DMS153 treated with DMSO at 0.1 percent for 48 hours (cell line): Measurements from ENCODE around the gene ADH6.
"Not testable (repeated sequence)": the region's sequence is repeated elsewhere in the genome, so short reads cannot be mapped to it uniquely, and the experiment has no call there.

Experiments
- DNase-seq: peaks from one replicate; lab custom pipeline; 2025; ENCODE audit not compliant: unreplicated experiment; lab: John Stamatoyannopoulos, UW

Gene ADH6

GRCh38 chr4:99200138-99200537 is 18.9 kb downstream of the ADH6 start:
- no peak for DNase-seq

DNA sequence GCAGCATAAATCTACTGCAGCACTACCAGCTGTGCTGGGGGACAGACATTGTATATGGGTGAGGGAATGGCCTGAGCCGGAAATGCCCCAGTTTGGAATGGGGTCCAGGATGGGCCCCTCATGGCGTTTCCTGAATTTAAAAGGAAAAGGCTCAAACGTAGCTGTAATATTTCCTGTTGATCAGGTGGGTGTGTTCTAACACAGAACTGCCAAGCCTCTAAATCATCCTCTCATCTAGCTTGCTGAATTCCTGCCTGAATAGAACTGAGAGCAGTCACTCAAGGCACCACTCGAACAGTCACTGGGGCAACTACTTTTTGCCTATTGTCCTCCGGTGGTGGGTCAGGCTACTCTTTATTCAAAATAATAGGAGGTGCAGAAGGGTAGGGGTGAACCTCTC is 28.7 kb downstream of the ADH6 start:
- no peak for DNase-seq

DNA sequence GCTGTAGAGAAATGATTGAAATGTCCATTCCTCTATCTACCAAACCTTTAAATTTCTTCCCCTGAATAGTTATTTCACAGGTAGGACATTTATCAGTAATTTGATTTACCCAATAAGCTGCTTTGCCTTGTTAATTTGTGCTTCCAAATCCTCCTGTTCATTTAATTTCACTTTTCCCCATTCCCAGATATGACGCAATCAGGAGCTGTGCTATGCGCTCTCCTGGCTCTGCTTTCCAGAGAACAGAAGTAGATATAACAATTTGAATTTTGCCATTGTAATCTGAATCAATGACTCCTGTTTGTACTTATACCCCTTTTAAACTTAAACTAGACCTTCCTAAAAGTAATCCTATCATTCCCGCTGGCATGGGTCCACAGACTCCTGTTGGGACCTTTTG is 29.1 kb downstream of the ADH6 start:
- DNase-seq: not testable (repeated sequence)

DNA sequence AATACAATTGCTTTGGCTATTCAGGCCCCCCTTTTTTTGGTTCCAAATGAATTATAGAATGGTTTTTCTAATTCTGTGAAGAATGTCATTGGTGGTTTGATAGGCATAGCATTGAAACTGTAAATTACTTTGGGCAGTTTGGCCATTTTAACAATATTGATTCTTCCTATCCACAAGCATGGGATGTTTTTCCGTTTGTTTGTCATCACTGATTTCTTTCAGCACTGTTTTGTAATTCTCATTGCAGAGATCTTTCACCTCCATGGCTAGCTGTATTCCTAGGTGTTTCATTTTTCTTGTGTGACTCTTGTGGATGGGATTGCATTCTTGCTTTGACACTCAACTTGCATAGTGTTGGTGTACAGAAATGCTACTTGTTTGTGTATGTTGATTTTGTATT is 33.0 kb downstream of the ADH6 start:
- DNase-seq: no peak

DNA sequence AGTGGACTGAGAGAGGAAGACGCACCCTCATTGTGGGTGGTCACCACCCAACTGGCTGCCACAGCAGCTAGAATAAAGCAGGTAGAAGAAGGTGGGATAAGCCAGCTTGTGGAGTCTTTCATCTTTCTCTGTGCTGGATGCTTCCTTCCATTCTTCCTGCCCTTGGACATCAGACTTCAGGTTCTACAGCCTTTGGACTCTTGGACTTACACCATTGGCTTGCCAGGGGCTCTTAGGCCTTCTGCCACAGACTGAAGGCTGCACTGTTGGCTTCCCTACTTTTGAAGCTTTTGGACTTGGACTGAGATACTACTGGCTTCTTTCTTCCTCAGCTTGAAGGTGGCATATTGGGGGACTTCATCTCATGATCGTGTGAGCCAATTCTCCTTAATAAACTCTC is 33.5 kb downstream of the ADH6 start:
- no peak for DNase-seq

DNA sequence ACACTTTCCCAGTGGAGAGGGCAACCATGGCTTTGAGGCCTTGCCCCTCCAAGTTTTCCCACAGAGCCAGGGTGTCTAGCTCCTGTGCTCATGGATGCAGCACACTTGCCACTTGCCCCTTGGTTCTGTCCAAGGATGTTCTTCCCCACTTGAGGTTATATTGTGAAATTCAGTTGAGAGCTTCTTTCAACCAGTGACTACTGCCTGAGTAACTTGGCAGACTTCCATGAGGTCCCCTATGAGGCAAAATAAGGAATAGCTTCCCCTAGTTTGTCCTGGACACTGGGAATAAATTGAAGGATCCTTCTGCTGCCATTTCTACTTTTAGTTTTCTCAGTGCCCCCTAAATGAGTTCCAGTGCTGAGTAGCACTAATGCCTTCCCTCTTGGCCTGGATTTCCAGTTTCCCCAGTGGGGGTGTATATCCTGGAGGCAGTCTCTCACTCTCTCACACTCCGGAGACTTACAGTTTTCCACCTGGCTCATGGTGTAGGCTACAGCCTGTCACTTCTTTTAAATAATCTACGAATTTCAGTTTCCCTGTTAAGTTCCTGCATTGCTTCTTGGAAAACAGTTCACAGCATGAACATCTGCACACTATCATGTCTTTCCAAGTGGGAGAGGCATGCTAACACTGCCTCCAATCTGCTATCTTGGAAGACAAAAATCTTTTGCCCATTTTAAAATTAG is 38.5 kb downstream of the ADH6 start:
- no peak for DNase-seq

DNA sequence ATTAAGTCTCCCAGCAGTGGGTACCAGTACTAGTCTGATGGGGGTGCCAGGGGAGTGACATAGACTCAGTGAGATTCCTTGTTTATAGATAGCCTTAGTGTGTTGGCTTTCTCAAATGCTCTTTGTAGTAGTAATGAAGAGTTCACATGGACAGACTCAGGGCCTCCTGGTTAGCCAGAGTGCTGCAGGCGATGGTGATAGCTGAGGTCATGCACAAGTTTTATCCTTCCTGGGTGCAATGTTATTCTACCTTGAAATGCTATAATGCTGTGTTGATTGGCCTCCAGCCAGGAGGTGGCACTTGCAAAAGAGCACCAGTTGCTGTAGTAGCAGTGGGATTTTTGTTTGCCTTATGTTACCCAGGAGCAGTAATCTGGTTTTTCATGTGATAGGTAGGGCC is 39.4 kb downstream of the ADH6 start:
- DNase-seq: no peak

DNA sequence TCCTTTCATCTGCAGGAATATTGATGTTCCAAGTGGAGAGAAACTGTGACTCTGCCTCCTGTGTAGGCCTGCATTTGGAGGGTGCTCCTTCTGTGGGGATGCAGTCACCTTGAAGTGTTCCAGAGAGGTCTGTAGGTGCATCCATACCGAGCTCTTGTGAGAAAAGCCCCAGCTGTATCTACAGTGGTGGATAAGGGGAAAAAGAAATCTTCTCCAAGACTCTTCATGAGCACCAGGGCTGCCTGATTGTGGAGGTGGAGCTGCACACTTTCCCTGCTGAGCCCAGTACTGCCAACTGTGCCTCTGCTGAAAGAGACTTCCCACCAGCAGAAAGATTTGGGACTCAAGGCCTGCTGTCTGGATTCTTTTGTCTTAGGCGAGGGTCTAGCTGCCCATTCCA is 39.9 kb downstream of the ADH6 start:
- no peak for DNase-seq

- DNase-seq: no peak
Observed at GRCh38 chr4:99166544-99166943, 52.5 kb downstream of the ADH6 start.

DNA sequence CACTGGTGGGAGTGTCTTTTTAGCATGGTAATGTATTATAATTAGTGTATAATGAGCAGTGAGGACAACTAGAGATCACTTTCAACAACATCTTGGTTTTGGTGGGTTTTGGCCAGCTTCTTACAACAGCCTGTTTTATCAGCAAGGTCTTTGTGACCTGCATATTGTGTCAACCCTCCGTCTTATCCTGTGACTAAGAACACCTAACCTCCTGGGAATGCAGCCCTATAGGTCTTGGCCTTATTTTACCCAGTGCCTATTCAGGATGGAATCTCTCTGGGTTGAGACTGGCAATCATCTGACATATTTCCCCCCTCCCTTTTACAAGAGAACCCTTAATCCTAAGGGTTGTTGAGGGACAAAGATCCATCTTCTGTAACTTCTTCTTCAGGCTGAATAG is 53.1 kb downstream of the ADH6 start:
- DNase-seq: no peak

- no peak for DNase-seq
Observed at GRCh38 chr4:99161373-99162099, 57.5 kb downstream of the ADH6 start.

GRCh38 chr4:99159699-99160098 is 59.3 kb downstream of the ADH6 start:
- no peak for DNase-seq

- DNase-seq: no peak
Observed at GRCh38 chr4:99157478-99157935, 61.5 kb downstream of the ADH6 start.

GRCh38 chr4:99156992-99157391 is 62.1 kb downstream of the ADH6 start:
- DNase-seq: no peak

- DNase-seq: no peak
Observed at GRCh38 chr4:99154658-99155342, 64.2 kb downstream of the ADH6 start.
